Ovary (tissue), 9 donors: ENCODE results near the gene C8A. TPM values are rescaled to one million over a fixed set of nuclear protein-coding genes. Genes with fewer than 3 reads are reported as not detected.

ENCODE experiments used
- DNase-seq, 5 donors: peaks; one replicate each; pipeline ENCODE4 v3.0.0-alpha.2; 2019 to 2020
- H3K27ac ChIP-seq, 2 donors: fragments of 200-600 bp; one replicate each; pipeline versions ENCODE4 v1.5.1 to v1.8.0; 2019 to 2022
- H3K27me3 ChIP-seq: fragments of 200-600 bp; one replicate; pipeline ENCODE4 v1.8.0; 2022
- H3K36me3 ChIP-seq: fragments of 200-600 bp; sonication (generic); one replicate; pipeline ENCODE4 v1.5.1; 2019
- H3K4me1 ChIP-seq: one replicate; pipeline ENCODE4 v1.8.1; 2013; ENCODE audit warnings: mild to moderate bottlenecking, moderate library complexity; ENCODE audit not compliant: insufficient read depth
- H3K4me3 ChIP-seq: fragments of 200-600 bp; sonication (generic); one replicate; pipeline ENCODE4 v1.5.1; 2017
- H3K9me3 ChIP-seq, 2 donors: fragments of 200-600 bp in 1 of 2; sonication (generic) in 1 of 2; one replicate each; pipeline versions ENCODE4 v1.5.1 to v1.8.1; 2013 to 2019; ENCODE audit warnings: mild to moderate bottlenecking in 1 of 2, moderate library complexity in 1 of 2
- EP300 ChIP-seq: sonication (generic); formaldehyde crosslinking; IDR thresholded peaks from one replicate; pipeline ENCODE4 v1.6.1; 2017; ENCODE audit warnings: antibody characterized with exemption
- POLR2A ChIP-seq: fragments of 450-650 bp; IDR thresholded peaks from one replicate; pipeline ENCODE4 v1.6.1; 2017; ENCODE audit warnings: antibody characterized with exemption, mild to moderate bottlenecking, moderate library complexity
- WGBS, 3 donors: extraction: QIAGEN DNeasy Blood & Tissue Kit in 1 of 3; methylation state at CpG; one replicate each; pipeline versions ENCODE4 v1.1.5 to v1.1.7; 2013 to 2017; 5-methylcytosine and 5-hydroxymethylcytosine counted together
- intact Hi-C, 4 donors: fragments of 100-400 bp; cut with DNase I; formaldehyde crosslinking; loops; one replicate each; pipeline versions ENCODE4 v1.11.0 to v1.15.1; 2022 to 2023
- polyA plus RNA-seq, 2 donors: library from polyadenylated mRNA; stranded (reverse); fragments of 200-250 nt in 1 of 2; fragments of 350-450 nt in 1 of 2; fragmentation: Illumina TruSeq in 1 of 2; extraction: RNeasy Lipid Tissue Mini Kit (QIAGEN cat#74804) in 1 of 2; gene quantifications; one replicate each; pipeline ENCODE4 v1.2.3, GENCODE V29; 2013 to 2014
- total RNA-seq, 7 donors: library from RNA; depleted of rRNA in 2 of 7; stranded (reverse); fragments of >200 nt in 2 of 7; fragmentation: NEBNext Ultra II Directional in 3 of 7; extraction: Animal tissue kit (Norgen Biotek cat#: 25700) in 3 of 7; gene quantifications; one replicate each; pipeline versions ENCODE4 v1.1.0 to v1.2.4, GENCODE V29; 2016 to 2023
- TF ChIP-seq, protein P1 (sequence below), 3 donors: fragments of 450-650 bp in 2 of 3; fragments of 200-600 bp in 1 of 3; IDR thresholded peaks; one replicate each; pipeline versions ENCODE4 v1.5.1 to v1.8.0; 2016 to 2022; ENCODE audit warnings: antibody characterized with exemption in 3 of 3, mild to moderate bottlenecking in 1 of 3
- donor health status: DM: no; HTN: no; CAD: no; lungs with moderate emphysema.
- donor health status: DM: no; HTN: no; CAD: no.
- donor health status: Bipolar disorder and iron deficiency.
- donor health status: DM: yes; HTN: yes; CAD: no.
- donor health status: DM: no; HTN: no; CAD: no.
- donor health status: DM: yes; HTN: yes; CAD: no.

The C8A gene
- total and polyA plus RNA-seq, 9 donors: 0.08 TPM; not detected in 8

GRCh38 chr1:56814205-56814604 is 40.4 kb upstream of the C8A start:
- Histone ChIP-seq H3K4me1 (no peaks in the 10 kb centered on the region), H3K4me3 (no peak overlapping the region), H3K27ac (no peak overlapping the region), H3K27me3 (no peaks in the 10 kb centered on the region), H3K36me3 (no peaks in the 10 kb centered on the region), H3K9me3 (no peaks in the 10 kb centered on the region)
- WGBS, 3 donors: 90 to 93% (median 91%) methylated on average over 2 of the region's 2 CpGs
- DNase-seq: no peak
- intact Hi-C loops: no loop called here
- TF ChIP-seq, protein P1, sequence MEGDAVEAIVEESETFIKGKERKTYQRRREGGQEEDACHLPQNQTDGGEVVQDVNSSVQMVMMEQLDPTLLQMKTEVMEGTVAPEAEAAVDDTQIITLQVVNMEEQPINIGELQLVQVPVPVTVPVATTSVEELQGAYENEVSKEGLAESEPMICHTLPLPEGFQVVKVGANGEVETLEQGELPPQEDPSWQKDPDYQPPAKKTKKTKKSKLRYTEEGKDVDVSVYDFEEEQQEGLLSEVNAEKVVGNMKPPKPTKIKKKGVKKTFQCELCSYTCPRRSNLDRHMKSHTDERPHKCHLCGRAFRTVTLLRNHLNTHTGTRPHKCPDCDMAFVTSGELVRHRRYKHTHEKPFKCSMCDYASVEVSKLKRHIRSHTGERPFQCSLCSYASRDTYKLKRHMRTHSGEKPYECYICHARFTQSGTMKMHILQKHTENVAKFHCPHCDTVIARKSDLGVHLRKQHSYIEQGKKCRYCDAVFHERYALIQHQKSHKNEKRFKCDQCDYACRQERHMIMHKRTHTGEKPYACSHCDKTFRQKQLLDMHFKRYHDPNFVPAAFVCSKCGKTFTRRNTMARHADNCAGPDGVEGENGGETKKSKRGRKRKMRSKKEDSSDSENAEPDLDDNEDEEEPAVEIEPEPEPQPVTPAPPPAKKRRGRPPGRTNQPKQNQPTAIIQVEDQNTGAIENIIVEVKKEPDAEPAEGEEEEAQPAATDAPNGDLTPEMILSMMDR (IDR thresholded peaks at IDR 0.05): no peak
- TF ChIP-seq POLR2A: no peak
- no peak for TF ChIP-seq EP300

- Histone ChIP-seq H3K4me3 (no peak overlapping the region), H3K9me3 (no peaks in the 10 kb centered on the region), H3K4me1 (no peaks in the 10 kb centered on the region), H3K27ac (no peak overlapping the region), H3K27me3 (no peaks in the 10 kb centered on the region), H3K36me3 (no peaks in the 10 kb centered on the region)
- DNase-seq: no peak
- TF ChIP-seq POLR2A (no peak), EP300 (no peak)
- TF ChIP-seq, protein P1 (IDR thresholded peaks at IDR 0.05): no peak
- intact Hi-C loops: no loop called here
- WGBS, 3 donors: 86 to 100% (median 86%) methylated on average over 1 of the region's 1 CpG
These were observed 38.3 kb upstream of the C8A start for GRCh38 chr1:56816264-56816663.

GRCh38 chr1:56816909-56817308 is 37.7 kb upstream of the C8A start:
- Histone ChIP-seq H3K9me3 (no peaks in the 10 kb centered on the region), H3K4me3 (no peak overlapping the region), H3K27ac (no peak overlapping the region), H3K4me1 (no peaks in the 10 kb centered on the region), H3K36me3 (no peaks in the 10 kb centered on the region), H3K27me3 (no peaks in the 10 kb centered on the region)
- TF ChIP-seq, protein P1 (IDR thresholded peaks at IDR 0.05): no peak
- TF ChIP-seq EP300 (no peak), POLR2A (no peak)
- DNase-seq: no peak
- WGBS, 3 donors: 71 to 88% (median 83%) methylated on average over 4 of the region's 4 CpGs
- intact Hi-C loops: no loop called here

DNA sequence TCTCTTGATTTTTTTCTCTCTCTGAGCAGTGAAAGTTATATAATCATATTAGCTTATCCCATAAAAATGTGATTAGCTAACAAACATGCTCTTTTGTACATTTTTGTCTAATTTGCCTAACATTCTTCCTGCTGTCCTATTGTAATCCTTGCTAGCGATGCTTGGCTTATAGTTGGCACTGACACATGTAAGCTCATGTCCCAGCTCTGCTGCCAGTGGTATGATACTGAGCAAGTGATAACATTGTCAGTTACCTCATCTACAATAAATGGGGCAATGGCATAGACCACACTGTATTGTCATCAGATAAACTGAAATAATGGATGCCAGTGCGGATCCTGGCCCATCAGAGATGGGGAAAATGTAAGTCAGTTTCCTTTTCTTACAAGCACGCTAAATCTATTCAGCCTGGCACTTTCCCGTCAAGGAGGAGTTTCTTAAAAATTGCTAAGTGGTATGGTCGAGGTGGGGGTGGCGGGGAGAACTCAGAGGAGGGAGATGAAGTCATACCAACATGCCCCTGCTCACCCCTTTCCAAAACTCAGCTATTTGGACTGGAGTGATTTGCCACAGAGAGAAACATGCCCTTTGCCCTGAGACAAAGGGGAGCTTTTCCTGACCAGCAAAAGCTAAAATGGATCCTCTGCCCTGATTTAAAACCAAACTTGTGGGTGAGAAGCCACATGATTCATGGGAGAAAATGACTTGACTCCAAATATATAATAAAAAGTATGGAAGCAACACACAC is 36.7 kb upstream of the C8A start:
- Histone ChIP-seq H3K4me1 (no peaks in the 10 kb centered on the region), H3K9me3 (no peaks in the 10 kb centered on the region), H3K27ac (no peak overlapping the region), H3K4me3 (no peak overlapping the region), H3K27me3 (no peaks in the 10 kb centered on the region), H3K36me3 (no peaks in the 10 kb centered on the region)
- no peak for TF ChIP-seq POLR2A
- no peak for TF ChIP-seq EP300
- TF ChIP-seq, protein P1 (IDR thresholded peaks at IDR 0.05): no peak
- intact Hi-C loops: no loop called here
- 79 to 92% (median 87%) methylated on average over 6 of the region's 6 CpGs for WGBS, 3 donors
- no peak for DNase-seq
